Measurements from ENCODE around the gene SLC6A13. TPM values are rescaled to one million over a fixed set of nuclear protein-coding genes. Genes with fewer than 3 reads are reported as not detected.

SLC6A13 gene
- total RNA-seq, 1 experiment from 2014 or later = 0.37 TPM

- TF ChIP-seq PREB (CRISPR knock-in tag; IDR thresholded peaks at IDR 0.05; ENCODE audit: borderline replicate concordance) (no peak), AR (CRISPR knock-in tag; IDR thresholded peaks at IDR 0.05) (no peak), SP1 (CRISPR knock-in tag; conservative IDR thresholded peaks at IDR 0.05) (no peak)
These were observed 86.9 kb downstream of the SLC6A13 start (continued) for GRCh38 chr12:175759-176158.

GRCh38 chr12:175250-175649 lies 87.4 kb downstream of the SLC6A13 start:
- no peak for ATAC-seq
- H3K27me3 Mint-ChIP-seq (ENCODE audit: low read depth) = no peaks in the 10 kb centered on the region; the same call in 1 of the 2 replicates
- H3K27ac Mint-ChIP-seq = no peak overlapping the region
- no peak for DNase-seq (ENCODE audit: low spot score)
- ChIA-PET CTCF (interaction anchor here (1.1 to 1.3 kb wide), 2 partner anchors 13 to 45 kb away, joined by 4 to 7 read pairs; no protein-coding TSS in a partner anchor), POLR2A (no interaction called here)
- H3K4me3 Mint-ChIP-seq = no peak overlapping the region
- no peaks in the 10 kb centered on the region for H3K36me3 Mint-ChIP-seq
- H3K9me3 Mint-ChIP-seq = no peaks in the 10 kb centered on the region
- no peak for TF ChIP-seq CREM (CRISPR knock-in tag; IDR thresholded peaks at IDR 0.05)
- TF ChIP-seq ZNF512 (CRISPR knock-in tag; IDR thresholded peaks at IDR 0.05; ENCODE audit: borderline replicate concordance) = no peak
- TF ChIP-seq USF1 (CRISPR knock-in tag; IDR thresholded peaks at IDR 0.05) = no peak
- TF ChIP-seq HMGXB4 (CRISPR knock-in tag; IDR thresholded peaks at IDR 0.05) = no peak
- no peak for TF ChIP-seq ESRRA (CRISPR knock-in tag; IDR thresholded peaks at IDR 0.05; ENCODE audit: borderline replicate concordance)
- no peak for TF ChIP-seq NR1H2 (CRISPR knock-in tag; IDR thresholded peaks at IDR 0.05)
- no peak for TF ChIP-seq TEAD1 (CRISPR knock-in tag; IDR thresholded peaks at IDR 0.05)
- TF ChIP-seq EMX1 (CRISPR knock-in tag; IDR thresholded peaks at IDR 0.05) = no peak
- TF ChIP-seq ZNF232 (CRISPR knock-in tag; IDR thresholded peaks at IDR 0.05) = no peak
- TF ChIP-seq FOXP1 (CRISPR knock-in tag; IDR thresholded peaks at IDR 0.05; ENCODE audit: borderline replicate concordance) = no peak
- no peak for TF ChIP-seq E2F4 (CRISPR knock-in tag; IDR thresholded peaks at IDR 0.05; ENCODE audit: borderline replicate concordance, low read depth)
- TF ChIP-seq ZSCAN18 (CRISPR knock-in tag; IDR thresholded peaks at IDR 0.05) = no peak
- no peak for TF ChIP-seq NFATC4 (CRISPR knock-in tag; IDR thresholded peaks at IDR 0.05)
- TF ChIP-seq MYBL2 (CRISPR knock-in tag; IDR thresholded peaks at IDR 0.05) = no peak
- TF ChIP-seq ZNF396 (CRISPR knock-in tag; IDR thresholded peaks at IDR 0.05; ENCODE audit: borderline replicate concordance) = no peak
- TF ChIP-seq JUN (CRISPR knock-in tag; IDR thresholded peaks at IDR 0.05) = no peak
- TF ChIP-seq SMAD4 (CRISPR knock-in tag; IDR thresholded peaks at IDR 0.05) = no peak
- no peak for TF ChIP-seq TEAD4 (CRISPR knock-in tag; IDR thresholded peaks at IDR 0.05)
- TF ChIP-seq ZMAT4 (CRISPR knock-in tag; IDR thresholded peaks at IDR 0.05) = no peak
- TF ChIP-seq ZNF425 (CRISPR knock-in tag; conservative IDR thresholded peaks at IDR 0.05) = no peak
- H3K4me1 Mint-ChIP-seq = peaks cover 41% of the 10 kb centered on the region

Measured in WTC11 (cell line).